Thyroid gland (tissue), 4 donors: ENCODE results near the gene TAF6L.

Source experiments
- CTCF ChIP-seq, 6 experiments: fragments of 200-600 bp in 3 of 6; fragments of 450-650 bp in 3 of 6; sonication (generic) in 3 of 6; IDR thresholded peaks; one replicate each; pipeline ENCODE4 v1.5.1; 2016 to 2019; ENCODE audit warnings: antibody characterized with exemption in 6 of 6, mild to moderate bottlenecking in 2 of 6, inconsistent platforms in 1 of 6, moderate library complexity in 1 of 6
- POLR2A ChIP-seq, 2 donors: fragments of 450-650 bp; IDR thresholded peaks; one replicate each; pipeline ENCODE4 v1.6.1; 2017; ENCODE audit warnings: antibody characterized with exemption in 2 of 2, mild to moderate bottlenecking in 2 of 2, moderate library complexity in 1 of 2

DNA sequence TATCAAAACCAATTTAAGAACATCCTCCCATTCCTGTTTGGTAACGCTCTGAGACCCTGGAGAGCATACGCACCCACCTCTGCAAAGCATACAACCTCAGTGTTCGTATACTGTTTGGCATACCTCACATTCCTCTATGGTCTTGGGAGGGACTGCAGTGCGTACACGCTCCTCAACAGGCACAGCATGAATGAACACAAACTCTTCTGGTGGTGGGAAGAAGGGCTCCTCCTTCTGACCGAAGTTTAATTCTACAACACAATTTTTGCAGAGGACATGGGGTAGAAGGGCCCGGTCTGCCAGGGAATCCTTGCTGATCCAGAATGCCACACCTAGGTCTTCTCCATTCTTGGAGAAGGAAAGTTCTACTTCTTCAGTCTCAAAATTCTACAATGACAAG is 49.2 kb upstream of the TAF6L start:
- no peak for TF ChIP-seq CTCF (IDR thresholded peaks at IDR 0.05)
- TF ChIP-seq POLR2A (IDR thresholded peaks at IDR 0.05) = no peak
